Measurements from ENCODE around the gene TNFRSF21. TPM values are rescaled to one million over a fixed set of nuclear protein-coding genes. Genes with fewer than 3 reads are reported as not detected.

Gene TNFRSF21
- total and polyA plus RNA-seq, 7 donors, result 2.7 to 22.3 (median 6.2) TPM

DNA sequence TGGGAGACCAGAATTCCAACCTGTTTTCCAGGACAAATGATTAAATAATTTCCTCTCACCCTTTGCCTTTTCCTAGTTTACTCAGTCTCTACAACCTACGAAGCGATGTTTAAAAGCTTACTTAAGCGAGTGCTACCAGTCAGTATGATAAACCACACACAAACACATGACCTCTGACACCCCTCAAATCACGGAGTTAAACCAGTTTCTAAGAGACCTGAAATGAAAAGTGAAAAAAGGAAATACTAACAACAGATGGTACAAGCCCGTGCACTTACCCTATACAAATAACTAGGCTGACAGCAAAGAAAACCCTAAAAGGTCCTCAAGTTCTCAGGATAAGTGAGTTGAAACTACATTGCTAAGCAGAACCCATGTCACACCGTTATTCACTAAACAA is 7.7 kb downstream of the TNFRSF21 start:
- intact Hi-C loops (cut with DNase I), result no loop called here
- Histone ChIP-seq H3K4me1 (no peaks in the 10 kb centered on the region), H3K27ac (no peak overlapping the region), H3K36me3 (ENCODE audit: insufficient read depth in 1 of 2, low read depth in 1 of 2) (no peaks in the 10 kb centered on the region), H3K9me3 (no peaks in the 10 kb centered on the region), H3K27me3 (ENCODE audit: insufficient read depth in 3 of 3, low read length in 2 of 3) (peaks cover 0 to 10% (median 0%) of the 10 kb centered on the region in 3 donors), H3K4me3 (no peak overlapping the region)
- 82 to 87% (median 84%) methylated on average over 6 of the region's 6 CpGs for WGBS, 3 donors
- TF ChIP-seq, protein P1, sequence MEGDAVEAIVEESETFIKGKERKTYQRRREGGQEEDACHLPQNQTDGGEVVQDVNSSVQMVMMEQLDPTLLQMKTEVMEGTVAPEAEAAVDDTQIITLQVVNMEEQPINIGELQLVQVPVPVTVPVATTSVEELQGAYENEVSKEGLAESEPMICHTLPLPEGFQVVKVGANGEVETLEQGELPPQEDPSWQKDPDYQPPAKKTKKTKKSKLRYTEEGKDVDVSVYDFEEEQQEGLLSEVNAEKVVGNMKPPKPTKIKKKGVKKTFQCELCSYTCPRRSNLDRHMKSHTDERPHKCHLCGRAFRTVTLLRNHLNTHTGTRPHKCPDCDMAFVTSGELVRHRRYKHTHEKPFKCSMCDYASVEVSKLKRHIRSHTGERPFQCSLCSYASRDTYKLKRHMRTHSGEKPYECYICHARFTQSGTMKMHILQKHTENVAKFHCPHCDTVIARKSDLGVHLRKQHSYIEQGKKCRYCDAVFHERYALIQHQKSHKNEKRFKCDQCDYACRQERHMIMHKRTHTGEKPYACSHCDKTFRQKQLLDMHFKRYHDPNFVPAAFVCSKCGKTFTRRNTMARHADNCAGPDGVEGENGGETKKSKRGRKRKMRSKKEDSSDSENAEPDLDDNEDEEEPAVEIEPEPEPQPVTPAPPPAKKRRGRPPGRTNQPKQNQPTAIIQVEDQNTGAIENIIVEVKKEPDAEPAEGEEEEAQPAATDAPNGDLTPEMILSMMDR (IDR thresholded peaks at IDR 0.05), result no peak
- DNase-seq (no peak), ATAC-seq (no peak)

GRCh38 chr6:47301441-47301840 is 8.3 kb downstream of the TNFRSF21 start:
- H3K4me1 ChIP-seq, result no peaks in the 10 kb centered on the region
- 93 to 97% (median 96%) methylated on average over 4 of the region's 4 CpGs for WGBS, 3 donors
- no peaks in the 10 kb centered on the region for H3K9me3 ChIP-seq
- no peak overlapping the region for H3K4me3 ChIP-seq
- no peak for ATAC-seq
- H3K27me3 ChIP-seq (ENCODE audit: insufficient read depth in 3 of 3, low read length in 2 of 3), result peaks cover 0 to 4% (median 0%) of the 10 kb centered on the region in 3 donors
- TF ChIP-seq, protein P1 (IDR thresholded peaks at IDR 0.05), result no peak
- no peak for DNase-seq
- no peak overlapping the region for H3K27ac ChIP-seq
- H3K36me3 ChIP-seq (ENCODE audit: insufficient read depth in 1 of 2, low read depth in 1 of 2), result no peaks in the 10 kb centered on the region
- intact Hi-C loops (cut with DNase I), result no loop called here

DNA sequence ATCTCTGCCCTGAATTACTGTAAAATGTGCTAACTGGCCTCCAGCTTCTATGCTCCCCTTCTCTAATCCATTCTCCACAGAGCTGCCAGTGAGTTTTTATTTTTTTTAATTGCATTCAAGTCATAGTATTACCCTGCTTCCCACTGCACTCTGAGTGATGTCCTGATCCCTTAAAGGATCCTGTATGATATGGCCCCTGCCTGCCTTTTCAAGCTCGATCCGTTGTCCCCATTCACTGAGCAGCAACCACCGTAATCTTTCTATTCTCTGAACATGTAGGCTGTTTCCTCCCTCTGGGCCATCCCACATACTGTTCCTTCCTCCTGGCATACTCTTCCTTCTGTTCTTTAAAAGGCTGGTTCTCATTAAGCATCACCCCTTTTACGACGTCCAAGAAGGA is 9.3 kb downstream of the TNFRSF21 start:
- no peaks in the 10 kb centered on the region for H3K36me3 ChIP-seq (ENCODE audit: insufficient read depth in 1 of 2, low read depth in 1 of 2)
- ATAC-seq, result no peak
- TF ChIP-seq, protein P1 (IDR thresholded peaks at IDR 0.05), result no peak
- no peak overlapping the region for H3K4me3 ChIP-seq
- H3K27ac ChIP-seq, result no peak overlapping the region
- WGBS, 3 donors, result 84 to 90% (median 89%) methylated on average over 5 of the region's 5 CpGs
- DNase-seq, result no peak
- no peaks in the 10 kb centered on the region for H3K9me3 ChIP-seq
- H3K4me1 ChIP-seq, result no peaks in the 10 kb centered on the region
- no peaks in the 10 kb centered on the region for H3K27me3 ChIP-seq (ENCODE audit: insufficient read depth in 3 of 3, low read length in 2 of 3)
- intact Hi-C loops (cut with DNase I), result no loop called here

DNA sequence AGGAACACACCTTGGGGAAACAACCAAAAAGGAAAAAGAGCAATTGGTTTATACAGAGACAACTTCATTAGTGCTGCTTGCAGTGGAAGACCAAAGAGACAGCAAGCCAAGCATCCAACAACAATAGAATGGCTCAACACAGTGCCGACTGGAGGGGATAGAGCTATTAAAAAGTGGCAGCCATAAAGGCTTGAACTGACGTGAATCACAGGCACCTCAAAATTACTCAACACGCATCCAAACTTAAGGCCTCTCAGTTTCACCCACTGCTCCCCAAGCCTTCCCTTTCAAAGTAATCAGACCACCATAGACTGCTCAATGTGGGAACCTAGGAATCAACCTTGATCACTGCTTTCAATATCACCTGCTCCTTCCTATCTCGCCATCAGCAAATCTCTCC is 9.7 kb downstream of the TNFRSF21 start:
- ATAC-seq, result no peak
- no peak overlapping the region for H3K27ac ChIP-seq
- DNase-seq, result no peak
- H3K4me3 ChIP-seq, result no peak overlapping the region
- no peaks in the 10 kb centered on the region for H3K27me3 ChIP-seq (ENCODE audit: insufficient read depth in 3 of 3, low read length in 2 of 3)
- 81 to 94% (median 83%) methylated on average over 4 of the region's 4 CpGs for WGBS, 3 donors
- H3K9me3 ChIP-seq, result no peaks in the 10 kb centered on the region
- H3K36me3 ChIP-seq (ENCODE audit: insufficient read depth in 1 of 2, low read depth in 1 of 2), result no peaks in the 10 kb centered on the region
- TF ChIP-seq, protein P1 (IDR thresholded peaks at IDR 0.05), result no peak
- intact Hi-C loops (cut with DNase I), result no loop called here
- no peaks in the 10 kb centered on the region for H3K4me1 ChIP-seq

- TF ChIP-seq, protein P1 (IDR thresholded peaks at IDR 0.05), result no peak
- no peaks in the 10 kb centered on the region for H3K4me1 ChIP-seq
- no peak for ATAC-seq
- no peak overlapping the region for H3K27ac ChIP-seq
- intact Hi-C loops (cut with DNase I), result no loop called here
- H3K36me3 ChIP-seq (ENCODE audit: insufficient read depth in 1 of 2, low read depth in 1 of 2), result no peaks in the 10 kb centered on the region
- no peaks in the 10 kb centered on the region for H3K9me3 ChIP-seq
- no peak overlapping the region for H3K4me3 ChIP-seq
- no peaks in the 10 kb centered on the region for H3K27me3 ChIP-seq (ENCODE audit: insufficient read depth in 3 of 3, low read length in 2 of 3)
- no peak for DNase-seq
Observed at GRCh38 chr6:47298475-47298874, 11.2 kb downstream of the TNFRSF21 start.

Data from psoas muscle (tissue), 8 donors.